Measurements from ENCODE around the gene KCNK13.

DNA sequence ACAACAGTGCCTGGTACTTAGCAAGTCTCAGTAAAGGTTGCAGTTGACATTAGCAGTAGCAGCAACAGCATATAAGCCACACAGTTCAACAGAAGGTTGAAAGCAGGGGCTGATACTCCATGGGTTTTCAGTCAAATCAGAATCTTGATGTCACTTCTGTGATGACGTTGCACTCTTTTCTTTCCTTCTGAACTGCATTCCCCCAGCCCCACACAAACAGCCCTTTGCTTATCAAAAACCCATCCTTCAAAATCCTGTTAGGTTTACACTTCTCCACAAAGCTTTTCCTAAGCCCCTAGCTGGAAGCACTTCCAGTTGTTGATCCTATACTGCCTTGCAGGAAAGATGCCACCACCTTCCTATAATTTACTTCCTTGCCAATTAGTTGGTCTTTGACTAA is 34.0 kb upstream of the KCNK13 start:
- TF ChIP-seq ESRRG (CRISPR knock-in tag; IDR thresholded peaks at IDR 0.05) = no peak
- TF ChIP-seq, protein P1, sequence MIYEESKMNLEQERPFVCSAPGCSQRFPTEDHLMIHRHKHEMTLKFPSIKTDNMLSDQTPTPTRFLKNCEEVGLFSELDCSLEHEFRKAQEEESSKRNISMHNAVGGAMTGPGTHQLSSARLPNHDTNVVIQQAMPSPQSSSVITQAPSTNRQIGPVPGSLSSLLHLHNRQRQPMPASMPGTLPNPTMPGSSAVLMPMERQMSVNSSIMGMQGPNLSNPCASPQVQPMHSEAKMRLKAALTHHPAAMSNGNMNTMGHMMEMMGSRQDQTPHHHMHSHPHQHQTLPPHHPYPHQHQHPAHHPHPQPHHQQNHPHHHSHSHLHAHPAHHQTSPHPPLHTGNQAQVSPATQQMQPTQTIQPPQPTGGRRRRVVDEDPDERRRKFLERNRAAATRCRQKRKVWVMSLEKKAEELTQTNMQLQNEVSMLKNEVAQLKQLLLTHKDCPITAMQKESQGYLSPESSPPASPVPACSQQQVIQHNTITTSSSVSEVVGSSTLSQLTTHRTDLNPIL (CRISPR knock-in tag; IDR thresholded peaks at IDR 0.05; ENCODE audit: low read depth) = no peak
- TF ChIP-seq, protein P2, sequence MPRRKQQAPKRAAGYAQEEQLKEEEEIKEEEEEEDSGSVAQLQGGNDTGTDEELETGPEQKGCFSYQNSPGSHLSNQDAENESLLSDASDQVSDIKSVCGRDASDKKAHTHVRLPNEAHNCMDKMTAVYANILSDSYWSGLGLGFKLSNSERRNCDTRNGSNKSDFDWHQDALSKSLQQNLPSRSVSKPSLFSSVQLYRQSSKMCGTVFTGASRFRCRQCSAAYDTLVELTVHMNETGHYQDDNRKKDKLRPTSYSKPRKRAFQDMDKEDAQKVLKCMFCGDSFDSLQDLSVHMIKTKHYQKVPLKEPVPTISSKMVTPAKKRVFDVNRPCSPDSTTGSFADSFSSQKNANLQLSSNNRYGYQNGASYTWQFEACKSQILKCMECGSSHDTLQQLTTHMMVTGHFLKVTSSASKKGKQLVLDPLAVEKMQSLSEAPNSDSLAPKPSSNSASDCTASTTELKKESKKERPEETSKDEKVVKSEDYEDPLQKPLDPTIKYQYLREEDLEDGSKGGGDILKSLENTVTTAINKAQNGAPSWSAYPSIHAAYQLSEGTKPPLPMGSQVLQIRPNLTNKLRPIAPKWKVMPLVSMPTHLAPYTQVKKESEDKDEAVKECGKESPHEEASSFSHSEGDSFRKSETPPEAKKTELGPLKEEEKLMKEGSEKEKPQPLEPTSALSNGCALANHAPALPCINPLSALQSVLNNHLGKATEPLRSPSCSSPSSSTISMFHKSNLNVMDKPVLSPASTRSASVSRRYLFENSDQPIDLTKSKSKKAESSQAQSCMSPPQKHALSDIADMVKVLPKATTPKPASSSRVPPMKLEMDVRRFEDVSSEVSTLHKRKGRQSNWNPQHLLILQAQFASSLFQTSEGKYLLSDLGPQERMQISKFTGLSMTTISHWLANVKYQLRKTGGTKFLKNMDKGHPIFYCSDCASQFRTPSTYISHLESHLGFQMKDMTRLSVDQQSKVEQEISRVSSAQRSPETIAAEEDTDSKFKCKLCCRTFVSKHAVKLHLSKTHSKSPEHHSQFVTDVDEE (CRISPR knock-in tag; IDR thresholded peaks at IDR 0.05) = no peak
- TF ChIP-seq TOX (CRISPR knock-in tag; IDR thresholded peaks at IDR 0.05; ENCODE audit: borderline replicate concordance) = no peak
- TF ChIP-seq, protein P3, sequence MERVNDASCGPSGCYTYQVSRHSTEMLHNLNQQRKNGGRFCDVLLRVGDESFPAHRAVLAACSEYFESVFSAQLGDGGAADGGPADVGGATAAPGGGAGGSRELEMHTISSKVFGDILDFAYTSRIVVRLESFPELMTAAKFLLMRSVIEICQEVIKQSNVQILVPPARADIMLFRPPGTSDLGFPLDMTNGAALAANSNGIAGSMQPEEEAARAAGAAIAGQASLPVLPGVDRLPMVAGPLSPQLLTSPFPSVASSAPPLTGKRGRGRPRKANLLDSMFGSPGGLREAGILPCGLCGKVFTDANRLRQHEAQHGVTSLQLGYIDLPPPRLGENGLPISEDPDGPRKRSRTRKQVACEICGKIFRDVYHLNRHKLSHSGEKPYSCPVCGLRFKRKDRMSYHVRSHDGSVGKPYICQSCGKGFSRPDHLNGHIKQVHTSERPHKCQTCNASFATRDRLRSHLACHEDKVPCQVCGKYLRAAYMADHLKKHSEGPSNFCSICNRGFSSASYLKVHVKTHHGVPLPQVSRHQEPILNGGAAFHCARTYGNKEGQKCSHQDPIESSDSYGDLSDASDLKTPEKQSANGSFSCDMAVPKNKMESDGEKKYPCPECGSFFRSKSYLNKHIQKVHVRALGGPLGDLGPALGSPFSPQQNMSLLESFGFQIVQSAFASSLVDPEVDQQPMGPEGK (CRISPR knock-in tag; IDR thresholded peaks at IDR 0.05; ENCODE audit: borderline replicate concordance) = no peak
- no peak for TF ChIP-seq OSR1 (CRISPR knock-in tag; IDR thresholded peaks at IDR 0.05)
- no peak for TF ChIP-seq RARB (CRISPR knock-in tag; IDR thresholded peaks at IDR 0.05)
- TF ChIP-seq ARNTL (CRISPR knock-in tag; IDR thresholded peaks at IDR 0.05; ENCODE audit: borderline replicate concordance, low read depth) = no peak
